ENCODE measurements around the gene CATSPERE.
A peak's percentile ranks its signal among the peaks of the same experiment; 100 is the strongest.

- TF ChIP-seq CTCF (IDR thresholded peaks at IDR 0.05), result peak; percentile 15 to 78 (median 53)
- peak; percentile 99 for TF ChIP-seq POLR2A (IDR thresholded peaks at IDR 0.05)
- TF ChIP-seq POLR2AphosphoS5 (IDR thresholded peaks at IDR 0.05), result peak; percentile 95
These were observed 191.8 kb downstream of the CATSPERE start, which contains the start of gene DESI2 for GRCh38 chr1:244652623-244653438.

All from prostate gland (tissue), 2 donors.